ENCODE data around the gene PSMB11. TPM values are rescaled to one million over a fixed set of nuclear protein-coding genes. Genes with fewer than 3 reads are reported as not detected.

PSMB11 gene
- total RNA-seq, 8 experiments from 2014 or later = 0.05 to 0.76 (median 0.17) TPM; not detected in 2

DNA sequence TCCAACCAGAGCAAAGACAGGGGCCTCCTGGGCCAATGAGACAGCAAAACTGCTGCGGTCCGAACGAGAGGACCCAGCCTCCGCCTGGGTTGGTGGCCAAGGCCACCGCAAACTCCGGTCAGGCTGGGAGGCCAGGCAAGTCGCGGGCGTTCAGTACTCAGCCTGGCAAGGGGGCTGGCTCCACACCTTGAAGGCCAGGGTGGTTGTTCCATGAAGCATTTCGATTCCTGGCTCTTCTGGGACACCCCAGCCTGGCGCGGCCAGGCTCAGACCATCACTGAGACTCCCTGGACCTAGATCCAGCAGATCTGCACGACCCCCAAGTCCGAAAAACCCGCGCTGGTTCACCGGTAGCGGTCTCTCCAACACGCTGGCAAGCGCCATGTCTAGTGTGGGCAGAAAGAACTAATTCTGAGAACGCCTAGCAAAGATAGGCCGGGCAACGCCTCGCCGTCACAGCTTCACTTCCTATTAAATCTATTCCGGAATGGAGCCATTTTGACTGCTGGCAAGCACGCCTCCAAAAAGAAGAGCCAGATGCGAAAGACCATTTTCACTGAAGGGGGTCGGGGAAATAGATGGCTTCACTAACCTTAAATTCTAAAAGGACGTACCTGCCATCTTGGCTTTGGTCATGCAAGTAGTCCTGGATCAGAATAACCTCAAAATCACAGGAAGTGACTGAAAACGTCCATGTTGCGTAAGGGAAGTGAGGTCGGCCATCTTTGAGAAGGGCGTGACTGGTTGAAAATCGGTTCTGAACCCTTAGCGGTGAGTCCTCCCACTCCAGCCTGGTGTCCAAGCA is 7.3 kb upstream of the PSMB11 start, which contains the start of gene PSMB5:
PSMB5 (minus strand) TSS at position 403 of the 805 bp plus-strand sequence; CDS start at position 384, 19 bp downstream.
- Histone ChIP-seq H3K27ac (peak within 1 kb of the TSS; percentile 99 to 100), H3K4me1 (replicated peaks in 1 of 2) (peaks cover 13 to 14% of the 10 kb centered on the region in 2 donors), H3K4me3 (peak within 1 kb of the TSS; percentile 62 to 97 (median 77))
- in situ Hi-C loops (cut with MboI; ENCODE audit: low pct_unique_long_range_greater_than_20kb in 2 of 9, low sequenced_read_pairs in 9 of 9, unreplicated experiment in 9 of 9) = no loop called here
- 0 to 1% (median 0%) methylated on average over 2 to 17 of the region's 36 CpGs; no CpG with 5 or more reads in 2 of the 10 experiments for WGBS, 10 experiments
- ATAC-seq (replicated peaks in 6 of 8) = peak; percentile 95 to 98 (median 96)

DNA sequence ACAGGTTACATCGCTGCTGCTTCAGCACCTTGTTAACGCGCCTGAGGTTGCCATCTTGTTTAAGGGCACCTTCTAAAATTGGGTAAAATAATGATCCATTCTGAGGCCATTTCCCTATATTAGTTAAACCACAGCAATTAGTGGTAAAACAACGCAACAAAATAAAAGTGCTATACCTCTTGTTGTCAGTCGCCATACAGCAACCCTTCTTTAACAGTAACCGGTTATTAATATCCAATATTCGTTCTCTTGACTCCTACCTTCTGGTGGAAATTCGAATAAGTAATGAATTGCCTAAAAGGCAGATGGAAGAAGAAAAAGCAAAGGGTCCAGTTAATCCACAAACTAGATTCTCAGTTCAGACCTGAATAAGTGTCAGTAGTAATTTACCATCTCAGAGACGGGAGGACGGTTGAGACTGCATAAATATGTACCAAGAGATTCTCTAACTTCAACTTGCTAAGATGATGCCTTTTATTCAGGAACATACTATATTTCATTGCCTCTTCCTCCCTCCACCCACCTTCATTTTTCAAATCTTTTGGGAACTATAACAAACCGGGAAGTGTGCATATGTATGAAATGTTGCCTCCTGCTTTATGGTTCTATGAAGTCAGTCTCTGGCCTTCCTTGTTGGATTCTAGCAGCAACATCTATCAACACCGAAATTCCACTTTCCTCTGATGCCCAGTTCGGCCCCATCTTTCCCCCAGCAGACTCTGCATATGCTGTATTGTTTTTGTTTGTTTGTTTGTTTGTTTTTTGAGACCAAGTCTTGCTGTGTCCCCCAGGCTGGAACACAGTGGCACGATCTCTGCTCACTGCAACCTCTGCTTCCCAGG is 6.5 kb upstream of the PSMB11 start:
- in situ Hi-C loops (cut with MboI; ENCODE audit: low pct_unique_long_range_greater_than_20kb in 2 of 9, low sequenced_read_pairs in 9 of 9, unreplicated experiment in 9 of 9) = no loop called here
- H3K27ac ChIP-seq = peak overlapping the region; percentile 99 to 100
- peaks cover 13 to 14% of the 10 kb centered on the region in 2 donors for H3K4me1 ChIP-seq (replicated peaks in 1 of 2)
- no peak for ATAC-seq (replicated peaks in 6 of 8)
- 44 to 100% (median 62%) methylated on average over 1 to 13 of the region's 14 CpGs for WGBS, 10 experiments
- H3K4me3 ChIP-seq = peak overlapping the region; percentile 62 to 97 (median 77)

DNA sequence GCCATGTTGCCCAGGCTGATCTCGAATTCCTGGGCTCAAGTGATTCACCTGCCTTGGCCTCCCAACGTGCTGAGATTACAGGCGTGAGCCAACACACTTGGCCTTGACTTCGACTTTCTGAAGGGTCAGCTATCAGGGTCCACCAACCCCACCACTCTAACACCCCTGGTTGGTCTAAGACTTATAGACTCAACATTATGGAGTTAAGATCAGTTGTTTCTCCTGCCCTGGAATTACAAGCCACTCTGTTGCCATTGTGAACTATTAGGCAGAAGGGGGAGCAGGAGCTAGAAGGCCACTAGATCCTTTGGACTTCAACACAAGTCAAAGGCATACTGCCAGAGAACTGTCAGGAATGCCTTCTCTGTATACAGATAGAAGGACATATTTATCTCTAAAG is 1.9 kb upstream of the PSMB11 start:
- in situ Hi-C loops (cut with MboI; ENCODE audit: low pct_unique_long_range_greater_than_20kb in 2 of 9, low sequenced_read_pairs in 9 of 9, unreplicated experiment in 9 of 9) = no loop called here
- no peak overlapping the region for H3K27ac ChIP-seq
- no peak overlapping the region for H3K4me3 ChIP-seq
- 50 to 100% (median 80%) methylated on average over 1 to 4 of the region's 4 CpGs; no CpG with 5 or more reads in 5 of the 10 experiments for WGBS, 10 experiments
- peaks cover 6 to 7% of the 10 kb centered on the region in 2 donors for H3K4me1 ChIP-seq (replicated peaks in 1 of 2)
- ATAC-seq (replicated peaks in 6 of 8) = no peak

DNA sequence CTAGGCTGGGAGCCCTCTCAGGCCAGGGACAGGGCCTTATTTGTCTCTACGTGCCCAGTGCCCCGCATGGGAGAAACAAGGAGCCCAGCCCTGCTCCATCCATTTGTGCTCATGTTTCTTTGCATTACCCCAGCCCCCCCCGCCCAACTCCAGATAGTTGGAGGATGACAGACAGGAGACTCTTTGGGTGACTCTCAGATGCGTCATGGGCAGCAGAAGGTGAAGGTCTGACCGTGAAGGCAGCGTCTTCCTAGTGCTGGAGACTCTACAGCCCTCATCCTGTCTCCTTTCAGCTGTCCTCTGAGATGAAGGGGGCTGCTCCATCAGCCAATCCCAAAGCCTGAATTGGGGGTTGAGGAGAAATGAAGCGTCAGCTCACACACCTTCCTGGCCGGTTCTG is 283 bp upstream of the PSMB11 start:
- Histone ChIP-seq H3K27ac (no peak overlapping the region), H3K4me3 (no peak overlapping the region), H3K4me1 (replicated peaks in 1 of 2) (no peaks in the 10 kb centered on the region)
- ATAC-seq (replicated peaks in 6 of 8) = no peak
- in situ Hi-C loops (cut with MboI; ENCODE audit: low pct_unique_long_range_greater_than_20kb in 2 of 9, low sequenced_read_pairs in 9 of 9, unreplicated experiment in 9 of 9) = no loop called here
- WGBS, 10 experiments = 20 to 100% (median 93%) methylated on average over 1 to 3 of the region's 8 CpGs; no CpG with 5 or more reads in 7 of the 10 experiments

DNA sequence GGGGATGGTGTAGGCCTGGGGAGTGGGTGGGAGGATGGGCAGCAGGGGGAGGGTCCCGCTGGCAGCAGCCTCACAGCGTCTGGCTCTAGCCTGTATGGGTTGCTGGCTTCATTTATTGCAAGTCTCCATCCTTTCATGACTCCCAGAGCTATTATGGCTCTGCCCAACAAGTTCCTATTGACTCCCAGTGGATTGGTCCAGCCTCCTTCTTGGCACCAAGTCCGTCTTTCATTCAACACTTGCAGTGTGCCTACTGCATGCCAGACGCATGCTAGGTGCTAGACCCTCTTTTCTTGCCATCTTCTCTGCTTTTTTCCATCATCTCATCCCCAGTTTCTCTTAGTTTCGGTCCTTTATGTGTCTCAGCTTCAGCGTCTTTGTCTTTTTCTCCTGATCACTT is 1.1 kb downstream of the PSMB11 start:
- H3K27ac ChIP-seq = no peak overlapping the region
- 50 to 100% (median 100%) methylated on average over 1 to 4 of the region's 6 CpGs; no CpG with 5 or more reads in 1 of the 10 experiments for WGBS, 10 experiments
- H3K4me3 ChIP-seq = no peak overlapping the region
- H3K4me1 ChIP-seq (replicated peaks in 1 of 2) = no peaks in the 10 kb centered on the region
- no peak for ATAC-seq (replicated peaks in 6 of 8)
- in situ Hi-C loops (cut with MboI; ENCODE audit: low pct_unique_long_range_greater_than_20kb in 2 of 9, low sequenced_read_pairs in 9 of 9, unreplicated experiment in 9 of 9) = no loop called here

DNA sequence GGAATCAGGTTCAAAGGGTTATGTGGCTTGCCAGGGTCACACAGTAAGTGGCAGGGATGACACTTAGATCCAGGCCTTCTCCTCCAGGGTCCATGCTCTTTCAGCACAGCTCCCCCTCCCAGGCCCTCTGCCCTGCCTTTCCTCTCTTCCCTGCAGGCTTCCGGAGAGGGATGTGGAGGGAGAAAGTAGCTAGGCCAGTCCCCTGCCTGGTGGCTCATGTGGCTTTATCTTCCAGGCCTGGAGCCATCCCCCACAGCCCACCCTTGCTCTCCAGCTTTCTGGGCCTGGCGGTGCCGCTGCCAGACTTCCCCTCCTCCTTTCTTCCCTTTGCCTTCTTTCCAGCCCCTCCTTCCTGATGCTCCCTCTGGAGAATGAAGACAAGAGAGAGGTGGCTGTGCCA is 1.7 kb downstream of the PSMB11 start:
- WGBS, 10 experiments = 90% methylated on average over 2 of the region's 3 CpGs; no CpG with 5 or more reads in 9 of the 10 experiments
- Histone ChIP-seq H3K27ac (no peak overlapping the region), H3K4me1 (replicated peaks in 1 of 2) (no peaks in the 10 kb centered on the region), H3K4me3 (no peak overlapping the region)
- in situ Hi-C loops (cut with MboI; ENCODE audit: low pct_unique_long_range_greater_than_20kb in 2 of 9, low sequenced_read_pairs in 9 of 9, unreplicated experiment in 9 of 9) = no loop called here
- peak in 2 of 8 experiments; percentile 25 to 45 for ATAC-seq (replicated peaks in 6 of 8)

DNA sequence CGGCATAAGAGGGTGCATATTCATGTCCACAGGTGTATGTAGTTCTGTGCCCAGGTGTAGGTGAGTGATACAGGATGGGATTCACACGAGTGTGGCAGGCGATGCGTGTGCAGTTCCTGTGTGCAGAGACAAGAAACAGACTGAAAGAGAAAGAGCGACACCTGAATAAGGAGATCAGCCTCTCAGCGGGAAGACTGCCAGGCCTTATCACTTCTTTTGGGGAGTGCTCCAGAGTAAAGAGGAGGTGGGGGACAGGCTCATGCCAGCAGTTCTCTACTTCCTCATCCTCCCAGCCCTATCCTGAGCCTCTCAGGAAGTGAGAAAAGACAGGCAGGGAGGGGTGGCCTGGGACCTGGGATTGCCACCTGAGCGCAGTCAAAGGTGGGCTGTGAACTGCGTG is 2.8 kb downstream of the PSMB11 start:
- Histone ChIP-seq H3K27ac (no peak overlapping the region), H3K4me3 (no peak overlapping the region), H3K4me1 (replicated peaks in 1 of 2) (no peaks in the 10 kb centered on the region)
- ATAC-seq (replicated peaks in 6 of 8) = no peak
- 54 to 100% (median 91%) methylated on average over 2 to 8 of the region's 8 CpGs; no CpG with 5 or more reads in 4 of the 10 experiments for WGBS, 10 experiments
- in situ Hi-C loops (cut with MboI; ENCODE audit: low pct_unique_long_range_greater_than_20kb in 2 of 9, low sequenced_read_pairs in 9 of 9, unreplicated experiment in 9 of 9) = no loop called here

DNA sequence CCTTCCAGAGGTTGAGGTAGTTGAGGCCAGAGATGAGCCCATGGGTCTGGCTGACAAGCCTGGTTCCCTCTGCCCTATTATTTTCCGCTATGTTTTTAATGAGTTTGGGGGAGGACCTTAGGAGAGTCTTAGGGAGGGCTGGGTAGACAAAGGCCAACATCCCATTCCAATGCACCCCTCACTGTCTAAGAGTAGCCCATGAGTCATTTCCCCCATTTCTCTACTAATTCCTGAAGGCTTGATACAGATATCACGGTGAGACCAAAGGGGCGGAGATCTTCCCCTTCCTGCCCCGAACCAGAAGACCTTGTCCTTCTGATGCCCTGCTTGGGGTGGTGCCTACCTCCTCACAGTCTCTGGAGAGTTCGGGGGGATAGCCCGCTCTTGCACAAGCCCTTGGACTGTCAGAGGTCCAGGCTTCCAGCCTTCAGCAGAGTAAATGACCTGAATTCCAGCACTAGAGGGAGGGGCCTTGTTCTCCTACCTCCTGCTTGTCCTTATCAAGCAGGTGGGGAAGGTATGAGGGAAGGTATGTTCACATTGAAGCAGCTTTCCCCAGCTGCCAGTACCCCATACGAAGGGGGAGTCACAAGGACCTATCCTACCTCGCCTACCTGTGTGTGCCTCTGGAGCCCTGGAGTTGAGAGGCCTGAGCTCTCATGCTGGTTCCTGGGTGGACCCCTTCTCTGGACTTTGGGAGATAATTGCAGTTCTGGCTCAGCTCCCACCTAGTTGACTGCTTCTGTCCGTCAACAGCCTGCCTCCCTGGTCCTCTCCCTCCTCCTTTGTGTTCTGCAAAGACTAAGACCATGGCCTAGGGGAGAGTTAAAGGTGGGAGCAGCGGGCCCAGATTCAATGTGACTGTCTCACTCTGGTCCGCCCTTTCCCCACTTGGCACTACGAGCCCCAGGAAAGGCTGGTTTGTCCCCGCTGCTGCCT is 3.7 kb downstream of the PSMB11 start:
- in situ Hi-C loops (cut with MboI; ENCODE audit: low pct_unique_long_range_greater_than_20kb in 2 of 9, low sequenced_read_pairs in 9 of 9, unreplicated experiment in 9 of 9) = no loop called here
- Histone ChIP-seq H3K4me3 (no peak overlapping the region), H3K4me1 (replicated peaks in 1 of 2) (no peaks in the 10 kb centered on the region), H3K27ac (no peak overlapping the region)
- no peak for ATAC-seq (replicated peaks in 6 of 8)
- 40 to 100% (median 88%) methylated on average over 1 to 8 of the region's 13 CpGs; no CpG with 5 or more reads in 3 of the 10 experiments for WGBS, 10 experiments

DNA sequence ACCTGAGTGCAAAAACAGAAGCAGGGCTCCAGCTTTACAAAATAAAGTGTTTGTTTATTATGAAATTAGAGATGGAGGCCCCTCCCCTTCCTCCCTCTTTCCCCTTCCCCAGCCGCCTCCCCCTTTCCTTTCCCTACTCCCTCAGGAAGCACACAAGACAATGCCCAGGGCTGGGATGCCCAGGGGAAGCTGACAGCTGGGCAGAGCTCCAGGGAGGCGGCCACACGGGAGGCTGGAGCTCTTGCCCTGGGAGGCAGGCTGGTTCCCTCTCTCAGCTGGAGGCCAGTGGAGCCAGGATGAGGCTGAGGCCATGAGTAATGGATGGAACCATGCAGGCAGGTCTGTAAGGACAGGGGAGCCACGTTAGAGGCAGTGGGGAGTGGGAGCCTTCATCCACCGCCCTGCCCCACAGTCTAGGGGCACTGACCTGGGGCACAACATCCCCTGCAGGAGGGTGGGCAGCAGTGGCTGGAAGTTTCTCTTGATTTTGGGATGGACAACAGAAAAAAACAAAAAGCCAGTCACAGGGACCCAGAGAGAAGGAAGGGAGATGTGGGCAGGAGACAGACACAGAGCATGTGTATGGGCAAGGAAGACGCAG is 5.1 kb downstream of the PSMB11 start:
- no peak overlapping the region for H3K27ac ChIP-seq

DNA sequence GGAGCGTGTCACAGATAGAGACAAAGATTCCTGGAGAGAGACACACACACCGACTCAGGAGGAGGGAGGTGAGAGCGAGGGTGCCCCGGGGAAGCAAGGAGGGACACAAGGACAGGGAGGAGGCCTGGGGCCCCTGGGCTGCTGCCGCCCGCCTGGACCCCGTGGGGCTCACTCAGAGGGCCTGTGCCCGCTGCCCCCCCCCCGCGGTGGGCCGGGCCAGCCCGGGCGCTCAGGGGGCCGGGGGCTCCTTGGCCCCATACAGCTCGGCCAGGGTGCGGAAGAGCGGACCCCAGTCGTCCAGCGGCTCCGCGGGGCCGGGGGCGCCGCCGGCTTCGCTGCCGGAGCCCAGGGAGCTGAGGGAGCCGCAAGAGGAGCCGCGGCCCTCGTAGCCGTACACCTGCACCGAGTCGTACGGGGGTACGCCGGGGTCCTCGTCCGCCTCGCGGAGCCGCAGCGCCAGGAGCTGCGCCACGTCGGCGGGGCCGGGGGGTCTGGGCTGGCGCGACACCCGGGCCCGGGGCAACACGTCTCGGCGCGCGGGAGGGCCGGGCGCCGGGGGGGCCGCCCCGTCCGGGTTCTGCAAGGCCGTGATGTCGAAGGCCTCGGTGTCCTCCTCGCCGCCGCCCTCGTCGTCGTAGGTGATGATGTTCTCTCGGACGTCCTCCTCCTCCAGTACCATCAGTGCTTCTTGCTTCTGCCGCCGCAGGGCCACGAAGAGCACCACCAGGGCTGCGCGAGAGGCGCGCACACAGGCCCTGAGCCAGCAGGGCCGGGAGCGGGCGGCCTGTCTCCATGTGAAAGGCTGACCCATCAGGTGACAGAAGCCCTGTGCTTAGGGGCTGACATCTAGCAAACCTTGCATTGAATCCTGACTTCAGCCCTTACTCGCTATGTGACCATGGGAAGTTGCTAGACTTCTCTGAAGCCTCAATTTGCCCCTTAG is 6.0 kb downstream of the PSMB11 start:
- Histone ChIP-seq H3K4me3 (no peak overlapping the region), H3K27ac (no peak overlapping the region), H3K4me1 (replicated peaks in 1 of 2) (peaks cover 0 to 13% of the 10 kb centered on the region in 2 donors)
- in situ Hi-C loops (cut with MboI; ENCODE audit: low pct_unique_long_range_greater_than_20kb in 2 of 9, low sequenced_read_pairs in 9 of 9, unreplicated experiment in 9 of 9) = no loop called here
- 90 to 100% (median 94%) methylated on average over 1 to 17 of the region's 85 CpGs; no CpG with 5 or more reads in 5 of the 10 experiments for WGBS, 10 experiments
- no peak for ATAC-seq (replicated peaks in 6 of 8)

More for the DNA sequence above, 5.1 kb downstream of the PSMB11 start:
- Histone ChIP-seq H3K4me3 (no peak overlapping the region), H3K4me1 (replicated peaks in 1 of 2) (peaks cover 0 to 5% of the 10 kb centered on the region in 2 donors)
- peak in 1 of 8 experiments; percentile 44 for ATAC-seq (replicated peaks in 6 of 8)
- in situ Hi-C loops (cut with MboI; ENCODE audit: low pct_unique_long_range_greater_than_20kb in 2 of 9, low sequenced_read_pairs in 9 of 9, unreplicated experiment in 9 of 9) = no loop called here
- WGBS, 10 experiments = 68 to 100% (median 83%) methylated on average over 1 to 4 of the region's 6 CpGs; no CpG with 5 or more reads in 6 of the 10 experiments

DNA sequence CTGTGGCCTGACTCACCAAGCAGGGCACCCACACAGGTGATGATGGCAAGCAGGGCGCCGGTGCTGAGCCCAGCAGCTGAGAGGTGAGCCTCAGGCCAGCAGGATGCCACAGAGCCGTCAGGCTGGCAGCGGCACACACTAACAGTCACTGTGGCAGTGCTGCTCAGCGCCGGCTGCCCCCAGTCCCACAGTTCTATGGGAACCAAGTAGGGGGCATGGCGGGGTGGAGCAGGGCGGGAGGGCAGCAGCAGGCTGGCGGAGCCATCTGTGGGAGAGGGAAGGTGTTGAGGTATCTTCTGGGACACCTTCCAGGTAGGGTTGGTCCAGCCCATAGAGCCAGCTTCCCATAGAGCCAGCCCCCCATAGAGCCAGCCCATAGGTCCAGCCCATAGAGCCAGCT is 7.0 kb downstream of the PSMB11 start:
- Histone ChIP-seq H3K27ac (no peak overlapping the region), H3K4me1 (replicated peaks in 1 of 2) (peaks cover 0 to 13% of the 10 kb centered on the region in 2 donors), H3K4me3 (no peak overlapping the region)
- ATAC-seq (replicated peaks in 6 of 8) = no peak
- in situ Hi-C loops (cut with MboI; ENCODE audit: low pct_unique_long_range_greater_than_20kb in 2 of 9, low sequenced_read_pairs in 9 of 9, unreplicated experiment in 9 of 9) = no loop called here
- WGBS, 10 experiments = 90% methylated on average over 2 of the region's 9 CpGs; no CpG with 5 or more reads in 9 of the 10 experiments

Data from motor neuron (in vitro differentiated cells).